Stimulated activated CD4-positive, alpha-beta T cell treated with anti-CD3 and anti-CD28 coated beads, Interleukin-4, amount 100 ng/mL, for 48 hours (primary cell): ENCODE data around the gene KRTAP12-4.
"Not testable (repeated sequence)": the region's sequence is repeated elsewhere in the genome, so short reads cannot be mapped to it uniquely, and the experiment has no call there.

ENCODE experiments used
- DNase-seq, 2 donors: peaks; one replicate each; pipeline ENCODE4 v3.0.0-alpha.2; 2020; ENCODE audit warnings: low read depth in 2 of 2

The KRTAP12-4 gene

GRCh38 chr21:44632067-44632466 is 22.4 kb downstream of the KRTAP12-4 start:
- DNase-seq, result no peak

- DNase-seq, result no peak
Measured at GRCh38 chr21:44630440-44630839, 24.0 kb downstream of the KRTAP12-4 start.

GRCh38 chr21:44628707-44629391 is 25.6 kb downstream of the KRTAP12-4 start:
- no peak for DNase-seq

- DNase-seq, result not testable (repeated sequence)
Measured at GRCh38 chr21:44627831-44628233, 26.6 kb downstream of the KRTAP12-4 start.

DNA sequence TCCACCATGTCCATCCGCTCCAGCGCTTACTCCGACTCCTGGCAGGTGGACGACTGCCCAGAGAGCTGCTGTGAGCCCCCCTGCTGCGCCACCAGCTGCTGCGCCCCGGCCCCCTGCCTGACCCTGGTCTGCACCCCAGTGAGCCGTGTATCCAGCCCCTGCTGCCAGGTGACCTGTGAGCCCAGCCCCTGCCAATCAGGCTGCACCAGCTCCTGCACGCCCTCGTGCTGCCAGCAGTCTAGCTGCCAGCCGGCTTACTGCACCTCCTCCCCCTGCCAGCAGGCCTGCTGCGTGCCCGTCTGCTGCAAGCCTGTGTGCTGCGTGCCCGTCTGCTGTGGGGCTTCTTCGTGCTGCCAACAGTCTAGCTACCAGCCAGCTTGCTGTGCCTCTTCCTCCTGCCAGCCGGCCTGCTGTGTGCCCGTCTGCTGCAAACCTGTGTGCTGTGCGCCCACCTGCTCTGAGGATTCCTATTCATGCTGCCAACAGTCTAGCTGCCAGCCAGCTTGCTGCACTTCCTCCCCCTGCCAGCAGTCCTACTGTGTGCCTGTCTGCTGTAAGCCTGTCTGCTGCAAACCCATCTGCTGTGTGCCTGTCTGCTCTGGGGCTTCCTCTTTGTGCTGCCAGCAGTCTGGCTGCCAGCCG is 27.2 kb downstream of the KRTAP12-4 start:
- DNase-seq, result not testable (repeated sequence)

GRCh38 chr21:44626673-44627143 is 27.8 kb downstream of the KRTAP12-4 start, which contains the start of gene KRTAP10-9:
Gene KRTAP10-9 (plus strand): TSS chr21:44627093. CDS start chr21:44627172, 79 bp downstream.
- DNase-seq, result no peak

GRCh38 chr21:44626262-44626661 is 28.2 kb downstream of the KRTAP12-4 start:
- DNase-seq, result no peak

DNA sequence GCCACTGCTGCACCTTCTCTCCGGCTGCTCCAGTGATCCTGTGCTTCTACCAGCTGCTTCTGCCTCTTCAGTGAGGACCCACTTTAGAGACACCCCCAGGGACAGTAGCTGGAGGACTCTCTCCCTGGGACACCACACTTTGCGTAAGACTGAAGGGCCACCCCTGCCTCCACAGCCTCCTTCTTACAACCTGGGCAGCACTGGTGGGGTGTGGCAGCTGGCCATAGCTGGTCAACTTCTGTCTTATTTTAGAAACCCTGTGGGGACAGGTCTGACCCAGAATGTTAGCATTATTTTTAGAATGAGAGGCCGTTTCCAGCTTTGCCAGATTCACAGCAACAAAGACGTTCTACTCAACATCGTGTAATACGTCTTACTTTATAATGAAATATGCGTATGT is 28.7 kb downstream of the KRTAP12-4 start:
- no peak for DNase-seq

DNA sequence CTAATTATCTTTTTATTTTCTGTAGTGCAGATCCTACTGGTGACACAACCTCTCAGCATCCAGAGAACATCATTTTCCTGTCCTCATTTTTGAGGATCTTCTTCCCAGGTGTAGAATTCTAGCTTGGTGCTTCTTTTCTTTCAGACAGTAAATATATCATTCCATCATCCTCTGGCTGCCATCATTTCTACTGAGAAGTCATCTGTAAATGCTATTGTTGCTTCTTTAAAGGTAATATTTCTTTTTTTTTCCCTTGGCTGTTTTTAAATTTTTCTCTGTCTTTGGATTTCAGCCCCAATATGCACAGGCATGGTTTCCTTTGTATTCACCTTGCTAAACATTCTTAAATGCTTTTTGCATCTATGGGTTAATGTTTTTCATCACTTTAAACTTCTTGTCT is 30.9 kb downstream of the KRTAP12-4 start:
- DNase-seq, result no peak

DNA sequence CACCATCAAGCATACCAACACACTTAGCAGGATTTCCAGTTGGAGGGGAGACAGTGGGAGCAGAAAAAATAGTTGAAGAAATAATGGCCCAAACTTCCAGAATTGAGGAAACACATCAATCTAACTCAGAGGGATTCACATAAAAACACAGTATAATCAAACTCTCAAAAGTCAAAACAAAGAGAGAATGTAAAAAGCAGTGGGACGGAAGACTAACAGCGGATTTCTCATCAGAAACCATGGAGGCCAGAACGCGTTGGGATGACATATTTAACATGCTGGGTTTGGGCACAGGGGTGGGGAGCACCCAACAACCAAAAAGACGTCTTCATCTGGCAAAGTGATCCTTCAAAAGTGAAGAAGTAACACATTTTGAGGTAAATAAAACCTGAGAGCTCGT is 34.6 kb downstream of the KRTAP12-4 start:
- DNase-seq, result no peak

DNA sequence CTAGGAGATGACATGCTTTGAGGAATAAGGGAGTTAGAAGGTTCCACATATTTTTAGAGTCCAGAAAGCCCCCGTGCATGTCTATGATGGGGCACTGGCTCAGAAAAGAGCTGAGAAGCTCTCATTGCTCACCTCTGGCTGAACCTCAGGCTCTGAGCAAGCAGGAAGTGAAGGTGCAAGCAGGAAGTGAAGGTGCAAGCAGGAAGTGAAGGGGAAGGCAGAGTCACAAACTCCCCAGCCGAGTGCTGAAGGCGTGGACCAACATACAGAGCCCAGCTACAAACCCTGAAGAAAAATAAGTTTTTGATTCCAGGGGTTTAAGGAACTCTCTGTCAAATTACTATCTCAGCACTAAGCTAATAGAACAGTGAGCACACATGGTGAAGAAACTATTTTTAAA is 35.5 kb downstream of the KRTAP12-4 start:
- peak; percentile 22 to 30 for DNase-seq

- DNase-seq, result no peak
Measured at GRCh38 chr21:44618504-44618903, 36.0 kb downstream of the KRTAP12-4 start.

DNA sequence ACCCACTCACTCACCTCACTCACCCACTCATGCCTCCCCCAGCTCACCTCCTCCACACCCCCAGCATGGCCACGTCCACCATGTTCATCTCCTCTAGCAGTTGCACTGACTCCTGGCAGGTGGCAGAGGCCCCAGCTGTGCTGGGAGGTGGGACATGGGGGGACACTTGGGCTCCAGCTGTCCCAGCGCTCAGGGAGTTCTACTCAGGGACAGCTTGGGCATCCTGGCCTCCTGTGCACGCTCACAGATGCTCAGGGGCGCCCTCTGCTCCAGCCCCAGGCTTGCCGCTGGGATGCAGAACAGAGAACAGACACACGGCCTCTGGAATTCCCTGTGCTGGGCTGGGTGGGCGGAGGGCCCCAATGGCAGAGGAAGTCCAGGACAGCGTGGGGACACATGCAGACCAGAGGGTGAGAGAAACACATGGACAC is 37.4 kb downstream of the KRTAP12-4 start:
- no peak for DNase-seq

DNA sequence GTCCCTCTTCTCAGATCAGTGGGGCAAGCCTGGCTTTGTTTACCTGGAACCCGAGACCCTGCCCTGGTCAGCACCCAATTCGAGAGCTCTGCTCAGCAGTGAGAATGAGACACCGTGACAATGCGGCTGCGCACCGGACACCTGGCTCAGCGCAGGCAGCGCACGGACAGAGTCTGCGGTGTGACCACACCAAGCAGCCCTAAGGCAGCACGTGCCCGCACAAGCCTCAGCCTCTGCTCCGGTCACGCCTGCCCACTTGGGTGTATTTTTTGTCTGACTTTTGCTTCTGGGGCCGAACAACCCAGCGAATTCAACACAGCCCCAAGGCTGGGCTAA is 37.9 kb downstream of the KRTAP12-4 start:
- DNase-seq, result no peak

DNA sequence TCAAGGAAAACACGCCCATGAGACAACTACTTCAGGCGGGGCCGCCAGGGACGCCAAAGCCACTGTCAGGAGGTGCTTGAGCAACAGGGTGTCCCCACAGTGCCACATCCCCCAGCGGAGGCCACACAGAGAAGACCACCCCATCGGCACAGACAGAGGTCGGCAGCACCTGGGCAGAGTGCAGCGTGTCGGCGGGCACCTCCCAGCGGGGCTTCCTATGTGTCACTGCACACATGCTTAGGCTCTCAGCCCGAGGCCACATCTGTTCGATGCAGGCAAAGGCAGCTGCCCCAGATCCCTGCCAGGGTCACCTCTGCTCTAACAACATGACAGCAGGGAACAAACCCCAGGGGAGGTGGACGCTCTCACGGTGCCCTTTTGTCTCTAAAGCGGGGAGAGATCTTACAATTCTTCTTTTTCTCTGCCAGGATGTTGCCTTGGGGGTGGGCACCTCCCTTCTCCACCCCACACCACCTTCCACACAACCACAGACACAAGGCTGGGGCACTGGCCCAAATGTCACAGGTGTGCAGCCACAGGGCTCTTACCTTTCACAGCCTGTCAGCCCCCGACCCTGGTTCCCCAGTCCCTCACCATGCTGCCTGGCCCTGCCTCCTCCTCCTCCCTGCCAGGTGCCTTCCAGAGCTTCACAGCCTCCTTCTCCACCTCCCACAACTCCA is 38.4 kb downstream of the KRTAP12-4 start:
- no peak for DNase-seq

DNA sequence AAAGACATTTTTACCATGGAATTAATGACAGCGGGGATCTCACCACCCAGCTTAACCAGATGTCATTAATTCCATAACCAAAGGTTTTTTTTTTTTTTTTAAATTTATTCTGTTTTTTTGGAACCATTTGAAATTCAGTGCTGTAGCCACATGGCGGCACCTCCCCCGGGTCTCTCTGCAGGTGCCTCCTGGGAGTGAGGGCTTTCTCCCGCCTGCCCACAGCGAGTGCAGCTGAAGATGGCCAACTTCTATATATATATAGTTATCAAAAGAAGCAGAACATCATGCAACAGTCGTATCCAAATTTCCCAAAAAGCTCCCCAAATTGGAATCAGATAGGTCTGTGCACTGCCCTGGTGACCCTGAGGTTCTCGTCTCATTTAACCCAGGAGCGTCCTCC is 39.0 kb downstream of the KRTAP12-4 start:
- DNase-seq, result no peak

DNA sequence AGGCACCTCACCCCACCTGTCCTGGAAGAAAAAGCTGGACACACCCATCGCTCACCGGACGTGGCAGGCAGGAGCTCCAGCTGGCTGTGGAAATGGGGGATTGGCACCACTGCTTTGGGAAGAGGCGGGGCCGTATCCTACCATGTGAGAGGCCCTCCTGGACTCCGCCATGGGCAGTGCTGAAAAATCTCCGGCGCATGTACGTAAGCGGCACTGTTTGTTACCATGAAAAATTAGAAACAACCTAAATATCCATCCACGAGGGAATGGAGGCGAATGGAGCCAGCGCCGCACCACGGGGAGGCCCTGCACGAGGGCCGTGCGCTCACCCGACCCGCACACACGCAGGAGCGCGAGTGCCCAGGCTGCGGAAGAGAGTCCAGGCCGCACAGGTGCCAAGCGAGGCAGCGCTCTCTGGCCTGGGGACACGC is 39.5 kb downstream of the KRTAP12-4 start:
- no peak for DNase-seq

GRCh38 chr21:44614161-44614631 is 40.3 kb downstream of the KRTAP12-4 start:
- DNase-seq, result no peak

GRCh38 chr21:44613386-44614155 is 40.9 kb downstream of the KRTAP12-4 start:
- no peak for DNase-seq

GRCh38 chr21:44612669-44613229 is 41.7 kb downstream of the KRTAP12-4 start:
- DNase-seq, result no peak

- DNase-seq, result no peak
Measured at GRCh38 chr21:44612029-44612486, 42.4 kb downstream of the KRTAP12-4 start, which contains the start of gene KRTAP10-8. Gene KRTAP10-8 (plus strand): TSS chr21:44612079. CDS start chr21:44612101, 22 bp downstream.
